ENCODE measurements around the gene CD48.

The CD48 gene

DNA sequence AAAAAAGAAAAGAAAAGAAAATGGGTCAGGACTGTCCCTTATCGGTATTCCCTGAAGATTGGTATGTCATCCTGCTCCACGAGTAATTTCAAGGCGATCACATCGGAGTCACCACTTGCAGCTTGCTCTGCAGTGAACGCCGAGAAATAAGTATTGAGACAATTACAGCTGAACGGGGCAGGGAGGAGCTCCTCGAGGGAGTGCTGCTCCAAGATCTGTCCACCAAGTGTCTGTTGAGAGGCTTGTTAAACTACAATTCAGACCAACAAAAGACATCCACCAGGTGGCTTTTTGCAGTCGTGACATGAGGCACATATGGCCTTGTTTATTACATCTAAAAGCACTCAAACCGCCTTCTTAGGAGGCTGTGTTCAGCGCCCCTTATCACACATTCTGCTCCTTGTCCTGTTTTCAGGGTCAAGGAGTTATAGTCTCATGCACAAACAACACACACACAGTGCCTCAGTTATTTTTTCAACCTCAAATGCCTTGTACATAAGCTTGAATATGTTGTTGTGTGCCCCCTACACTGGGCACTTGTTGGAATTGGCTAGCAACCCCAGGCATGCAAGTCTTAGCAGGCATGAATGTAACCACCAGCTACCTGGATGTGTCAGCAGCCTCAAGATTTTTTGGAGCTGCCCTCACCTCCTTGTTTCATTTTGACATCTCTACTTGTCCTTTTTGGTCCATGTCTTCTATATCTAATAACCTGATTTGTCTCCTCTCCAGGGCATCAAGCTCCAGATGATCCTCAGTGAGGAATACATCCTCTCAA, 13.0 kb upstream of the CD48 start:
- H3K4me2 ChIP-seq (ENCODE audit: low read depth, low read length, poor library complexity, severe bottlenecking): no peak overlapping the region
- no peaks in the 10 kb centered on the region for H3F3A ChIP-seq (ENCODE audit: insufficient read depth)
- no peaks in the 10 kb centered on the region for H4K20me1 ChIP-seq (ENCODE audit: low read depth, low read length)
- no peaks in the 10 kb centered on the region for H3K9me2 ChIP-seq (replicated peaks; ENCODE audit: insufficient read depth, low read length)
- H3K9me3 ChIP-seq (ENCODE audit: insufficient read depth, low read length): no peaks in the 10 kb centered on the region
- H3K27ac ChIP-seq (ENCODE audit: low read depth, low read length): no peak overlapping the region
- no peak overlapping the region for H3K4me3 ChIP-seq (ENCODE audit: insufficient read depth, low read length, poor library complexity, severe bottlenecking)
- H3K79me2 ChIP-seq (ENCODE audit: insufficient read depth, low read length): no peaks in the 10 kb centered on the region
- no peaks in the 10 kb centered on the region for H3K36me3 ChIP-seq (ENCODE audit: low read length)
- H3K27me3 ChIP-seq (ENCODE audit: low read length): no peaks in the 10 kb centered on the region
- TF ChIP-seq, protein P1, sequence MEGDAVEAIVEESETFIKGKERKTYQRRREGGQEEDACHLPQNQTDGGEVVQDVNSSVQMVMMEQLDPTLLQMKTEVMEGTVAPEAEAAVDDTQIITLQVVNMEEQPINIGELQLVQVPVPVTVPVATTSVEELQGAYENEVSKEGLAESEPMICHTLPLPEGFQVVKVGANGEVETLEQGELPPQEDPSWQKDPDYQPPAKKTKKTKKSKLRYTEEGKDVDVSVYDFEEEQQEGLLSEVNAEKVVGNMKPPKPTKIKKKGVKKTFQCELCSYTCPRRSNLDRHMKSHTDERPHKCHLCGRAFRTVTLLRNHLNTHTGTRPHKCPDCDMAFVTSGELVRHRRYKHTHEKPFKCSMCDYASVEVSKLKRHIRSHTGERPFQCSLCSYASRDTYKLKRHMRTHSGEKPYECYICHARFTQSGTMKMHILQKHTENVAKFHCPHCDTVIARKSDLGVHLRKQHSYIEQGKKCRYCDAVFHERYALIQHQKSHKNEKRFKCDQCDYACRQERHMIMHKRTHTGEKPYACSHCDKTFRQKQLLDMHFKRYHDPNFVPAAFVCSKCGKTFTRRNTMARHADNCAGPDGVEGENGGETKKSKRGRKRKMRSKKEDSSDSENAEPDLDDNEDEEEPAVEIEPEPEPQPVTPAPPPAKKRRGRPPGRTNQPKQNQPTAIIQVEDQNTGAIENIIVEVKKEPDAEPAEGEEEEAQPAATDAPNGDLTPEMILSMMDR (IDR thresholded peaks at IDR 0.05; ENCODE audit: insufficient read depth, low read length, poor library complexity, severe bottlenecking): no peak
- no peak for TF ChIP-seq EZH2phosphoT487 (conservative IDR thresholded peaks at IDR 0.05; ENCODE audit: low read length)
- no peak overlapping the region for H2AFZ ChIP-seq (ENCODE audit: low read depth, low read length, severe bottlenecking)
- no peak overlapping the region for H3K9ac ChIP-seq (ENCODE audit: low read length)

DNA sequence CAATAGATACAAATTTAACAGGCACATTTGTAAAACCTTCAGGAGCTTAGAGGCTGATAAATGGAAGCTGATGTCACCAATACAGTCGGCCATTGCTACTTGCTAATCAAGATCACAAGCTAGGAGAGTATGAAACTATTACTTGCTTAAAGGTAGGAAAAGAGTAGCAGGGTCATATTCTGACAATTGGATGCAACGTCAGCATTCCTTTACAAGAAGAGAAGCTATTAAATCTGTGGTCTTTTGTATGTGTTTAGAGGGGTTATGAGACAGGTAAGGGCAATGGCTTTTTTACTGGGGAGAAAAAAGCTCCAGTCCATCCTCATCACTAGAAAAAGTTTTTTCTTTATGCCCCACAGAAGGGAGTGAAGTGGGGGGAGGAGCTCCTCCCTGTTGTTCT, 11.7 kb upstream of the CD48 start:
- no peak overlapping the region for H3K27ac ChIP-seq (ENCODE audit: low read depth, low read length)
- H3K36me3 ChIP-seq (ENCODE audit: low read length): no peaks in the 10 kb centered on the region
- no peaks in the 10 kb centered on the region for H3K9me3 ChIP-seq (ENCODE audit: insufficient read depth, low read length)
- TF ChIP-seq, protein P1 (IDR thresholded peaks at IDR 0.05; ENCODE audit: insufficient read depth, low read length, poor library complexity, severe bottlenecking): no peak
- no peak for TF ChIP-seq EZH2phosphoT487 (conservative IDR thresholded peaks at IDR 0.05; ENCODE audit: low read length)
- no peaks in the 10 kb centered on the region for H4K20me1 ChIP-seq (ENCODE audit: low read depth, low read length)
- no peaks in the 10 kb centered on the region for H3K79me2 ChIP-seq (ENCODE audit: insufficient read depth, low read length)
- no peaks in the 10 kb centered on the region for H3F3A ChIP-seq (ENCODE audit: insufficient read depth)
- no peak overlapping the region for H3K9ac ChIP-seq (ENCODE audit: low read length)
- no peaks in the 10 kb centered on the region for H3K9me2 ChIP-seq (replicated peaks; ENCODE audit: insufficient read depth, low read length)
- H2AFZ ChIP-seq (ENCODE audit: low read depth, low read length, severe bottlenecking): no peak overlapping the region
- no peak overlapping the region for H3K4me2 ChIP-seq (ENCODE audit: low read depth, low read length, poor library complexity, severe bottlenecking)
- no peaks in the 10 kb centered on the region for H3K27me3 ChIP-seq (ENCODE audit: low read length)
- H3K4me3 ChIP-seq (ENCODE audit: insufficient read depth, low read length, poor library complexity, severe bottlenecking): no peak overlapping the region

DNA sequence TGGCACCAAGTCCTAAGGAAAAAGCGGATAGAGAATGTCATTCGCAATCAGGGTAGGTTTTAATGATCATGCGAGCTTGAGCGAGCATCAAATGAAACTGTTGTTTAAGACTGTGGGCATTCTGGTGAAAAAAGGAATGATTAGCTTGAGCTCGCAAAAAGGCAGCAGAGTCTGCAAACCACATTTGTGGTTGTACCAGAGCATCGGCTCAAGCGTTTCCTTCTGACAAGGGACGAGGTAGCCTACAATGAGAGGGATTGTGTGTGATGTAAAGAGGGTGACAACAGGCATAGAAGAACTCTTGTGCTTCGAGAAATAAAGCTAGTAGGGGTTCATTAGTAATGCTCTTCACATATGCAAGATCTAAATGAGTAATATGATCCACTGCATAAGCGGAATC, 11.1 kb upstream of the CD48 start:
- no peak overlapping the region for H3K27ac ChIP-seq (ENCODE audit: low read depth, low read length)
- no peak for TF ChIP-seq EZH2phosphoT487 (conservative IDR thresholded peaks at IDR 0.05; ENCODE audit: low read length)
- TF ChIP-seq, protein P1 (IDR thresholded peaks at IDR 0.05; ENCODE audit: insufficient read depth, low read length, poor library complexity, severe bottlenecking): no peak
- H3F3A ChIP-seq (ENCODE audit: insufficient read depth): no peaks in the 10 kb centered on the region
- H3K9ac ChIP-seq (ENCODE audit: low read length): no peak overlapping the region
- H3K9me3 ChIP-seq (ENCODE audit: insufficient read depth, low read length): no peaks in the 10 kb centered on the region
- no peak overlapping the region for H2AFZ ChIP-seq (ENCODE audit: low read depth, low read length, severe bottlenecking)
- H3K4me2 ChIP-seq (ENCODE audit: low read depth, low read length, poor library complexity, severe bottlenecking): no peak overlapping the region
- H4K20me1 ChIP-seq (ENCODE audit: low read depth, low read length): no peaks in the 10 kb centered on the region
- H3K4me3 ChIP-seq (ENCODE audit: insufficient read depth, low read length, poor library complexity, severe bottlenecking): no peak overlapping the region
- no peaks in the 10 kb centered on the region for H3K79me2 ChIP-seq (ENCODE audit: insufficient read depth, low read length)
- H3K36me3 ChIP-seq (ENCODE audit: low read length): no peaks in the 10 kb centered on the region
- no peaks in the 10 kb centered on the region for H3K9me2 ChIP-seq (replicated peaks; ENCODE audit: insufficient read depth, low read length)
- no peaks in the 10 kb centered on the region for H3K27me3 ChIP-seq (ENCODE audit: low read length)
